DOHH2 (cell line): ENCODE data around the gene TPCN2.
"Not testable (repeated sequence)": the region's sequence is repeated elsewhere in the genome, so short reads cannot be mapped to it uniquely, and the experiment has no call there.

Experiments used
- H3F3A ChIP-seq: fragments of 200-600 bp; sonication (generic), shearing (Covaris generic); 2 replicates; pipeline ENCODE4 v1.6.0; 2016; ENCODE audit warnings: antibody characterized with exemption, mild to moderate bottlenecking; ENCODE audit not compliant: control insufficient read depth, insufficient read depth
- H3K27ac ChIP-seq: fragments of 200-600 bp; sonication (generic); 2 replicates; pipeline ENCODE4 v1.5.1; 2014; ENCODE audit warnings: low read depth, mild to moderate bottlenecking, low read length, moderate library complexity
- H3K27me3 ChIP-seq: fragments of 200-600 bp; sonication (generic); 2 replicates; pipeline ENCODE4 v1.6.1; 2014; ENCODE audit warnings: mild to moderate bottlenecking, low read length, mixed read lengths; ENCODE audit not compliant: control insufficient read depth
- H3K36me3 ChIP-seq: fragments of 200-600 bp; sonication (generic); 2 replicates; pipeline ENCODE4 v1.6.1; 2014; ENCODE audit warnings: mild to moderate bottlenecking, low read length, moderate library complexity, mixed read lengths; ENCODE audit not compliant: control insufficient read depth
- H3K4me1 ChIP-seq: fragments of 200-600 bp; sonication (generic); 2 replicates; pipeline ENCODE4 v1.6.1; 2014; ENCODE audit warnings: mild to moderate bottlenecking, low read length, mixed read lengths; ENCODE audit not compliant: control insufficient read depth
- H3K4me2 ChIP-seq: fragments of 200-600 bp; sonication (generic); 2 replicates; pipeline ENCODE4 v1.6.0; 2014; ENCODE audit warnings: mild to moderate bottlenecking, low read length, moderate library complexity
- H3K4me3 ChIP-seq: fragments of 200-600 bp; sonication (generic); 2 replicates; pipeline ENCODE4 v1.5.1; 2014; ENCODE audit warnings: mild to moderate bottlenecking, low read length, mixed read lengths
- H3K79me2 ChIP-seq: fragments of 200-600 bp; sonication (generic); 2 replicates; pipeline ENCODE4 v1.6.1; 2014; ENCODE audit warnings: mild to moderate bottlenecking, low read length, mixed read lengths; ENCODE audit not compliant: control insufficient read depth
- H3K9me2 ChIP-seq: fragments of 200-600 bp; sonication (generic); replicated peaks from 2 replicates; pipeline ENCODE4 v1.6.1; 2014; ENCODE audit warnings: mild to moderate bottlenecking, low read length, mixed read lengths; ENCODE audit not compliant: control insufficient read depth
- H3K9me3 ChIP-seq: fragments of 200-600 bp; sonication (generic); 2 replicates; pipeline ENCODE4 v1.6.1; 2014; ENCODE audit warnings: antibody characterized with exemption, low read length, mixed read lengths; ENCODE audit not compliant: control insufficient read depth, insufficient read depth
- H4K20me1 ChIP-seq: fragments of 200-600 bp; sonication (generic); 2 replicates; pipeline ENCODE4 v1.6.0; 2014; ENCODE audit warnings: low read depth, mild to moderate bottlenecking, antibody characterized with exemption, low read length, moderate library complexity; ENCODE audit not compliant: control insufficient read depth, insufficient read depth
- CTCF ChIP-seq: fragments of 200-600 bp; sonication (generic); IDR thresholded peaks from one replicate; pipeline ENCODE4 v1.5.1; 2014; ENCODE audit warnings: antibody characterized with exemption, mild to moderate bottlenecking, low read depth, low read length; ENCODE audit not compliant: poor library complexity, severe bottlenecking
- EZH2phosphoT487 ChIP-seq: fragments of 200-600 bp; sonication (generic); IDR thresholded peaks from 2 replicates; pipeline ENCODE4 v1.6.1; 2017; ENCODE audit warnings: borderline replicate concordance, mild to moderate bottlenecking, antibody characterized with exemption, low read length, moderate library complexity, mixed read lengths

The TPCN2 gene

GRCh38 chr11:69131644-69132300 lies 83.0 kb downstream of the TPCN2 start:
- no peaks in the 10 kb centered on the region for H4K20me1 ChIP-seq
- no peak overlapping the region for H3K4me2 ChIP-seq
- TF ChIP-seq EZH2phosphoT487 (no peak), CTCF (no peak)
- no peaks in the 10 kb centered on the region for H3K79me2 ChIP-seq
- no peaks in the 10 kb centered on the region for H3K27me3 ChIP-seq
- no peak overlapping the region for H3K27ac ChIP-seq
- no peaks in the 10 kb centered on the region for H3K4me1 ChIP-seq
- peaks cover 16% of the 10 kb centered on the region for H3K9me3 ChIP-seq
- H3K9me2 ChIP-seq, result no peaks in the 10 kb centered on the region
- H3K4me3 ChIP-seq, result no peak overlapping the region
- H3K36me3 ChIP-seq, result no peaks in the 10 kb centered on the region
- H3F3A ChIP-seq, result no peaks in the 10 kb centered on the region

- Histone ChIP-seq H3K79me2 (no peaks in the 10 kb centered on the region), H3K9me3 (peaks cover 16% of the 10 kb centered on the region), H4K20me1 (no peaks in the 10 kb centered on the region), H3F3A (no peaks in the 10 kb centered on the region), H3K4me2 (no peak overlapping the region), H3K36me3 (no peaks in the 10 kb centered on the region), H3K27ac (no peak overlapping the region), H3K4me1 (no peaks in the 10 kb centered on the region), H3K4me3 (no peak overlapping the region), H3K9me2 (no peaks in the 10 kb centered on the region), H3K27me3 (no peaks in the 10 kb centered on the region)
- TF ChIP-seq CTCF (no peak), EZH2phosphoT487 (no peak)
These were observed 83.6 kb downstream of the TPCN2 start for GRCh38 chr11:69132301-69132670.

GRCh38 chr11:69133251-69133650 lies 84.5 kb downstream of the TPCN2 start:
- no peaks in the 10 kb centered on the region for H3K79me2 ChIP-seq
- no peak overlapping the region for H3K27ac ChIP-seq
- peaks cover 12% of the 10 kb centered on the region for H3K9me3 ChIP-seq
- H3K27me3 ChIP-seq, result no peaks in the 10 kb centered on the region
- H3K9me2 ChIP-seq, result no peaks in the 10 kb centered on the region
- H3F3A ChIP-seq, result no peaks in the 10 kb centered on the region
- H3K4me2 ChIP-seq, result no peak overlapping the region
- H3K4me1 ChIP-seq, result no peaks in the 10 kb centered on the region
- TF ChIP-seq CTCF, result no peak
- TF ChIP-seq EZH2phosphoT487, result no peak
- H3K4me3 ChIP-seq, result no peak overlapping the region
- H3K36me3 ChIP-seq, result no peaks in the 10 kb centered on the region
- H4K20me1 ChIP-seq, result no peaks in the 10 kb centered on the region

GRCh38 chr11:69134182-69134581 lies 85.5 kb downstream of the TPCN2 start:
- H3K4me1 ChIP-seq, result not testable (repeated sequence)

More at GRCh38 chr11:69134182-69134581, 85.5 kb downstream of the TPCN2 start:
- not testable (repeated sequence) for H3F3A ChIP-seq, H3K4me3 ChIP-seq, H3K9me2 ChIP-seq, H3K79me2 ChIP-seq, H3K4me2 ChIP-seq, H4K20me1 ChIP-seq, H3K27ac ChIP-seq, H3K27me3 ChIP-seq, H3K36me3 ChIP-seq
- peaks cover 12% of the 10 kb centered on the region for H3K9me3 ChIP-seq
